NB4 (cell line): ENCODE results near the gene STK24.

ENCODE experiments used
- DNase-seq: peaks from one replicate; pipeline ENCODE4 v3.0.0; 2010; ENCODE audit warnings: low read depth
- H3K4me3 ChIP-seq: one replicate; pipeline ENCODE4 v1.5.1; 2011; ENCODE audit warnings: mild to moderate bottlenecking, low read depth, low read length, moderate library complexity
- CTCF ChIP-seq: IDR thresholded peaks from one replicate; pipeline ENCODE4 v1.5.1; 2012; ENCODE audit warnings: low read depth, low read length
- MAX ChIP-seq: IDR thresholded peaks from 2 replicates; pipeline ENCODE4 v1.6.1; 2011; ENCODE audit warnings: low read depth, low read length
- MYC ChIP-seq: IDR thresholded peaks from 2 replicates; pipeline ENCODE4 v1.6.1; 2011; ENCODE audit warnings: low read depth, low read length
- POLR2A ChIP-seq: IDR thresholded peaks from 2 replicates; pipeline ENCODE4 v1.6.1; 2011; ENCODE audit warnings: mild to moderate bottlenecking; ENCODE audit not compliant: insufficient read length; ENCODE audit errors: extremely low read depth

STK24 gene

GRCh38 chr13:98442391-98443230 lies 134.3 kb downstream of the STK24 start:
- no peak overlapping the region for H3K4me3 ChIP-seq
- TF ChIP-seq MYC: no peak
- TF ChIP-seq MAX: no peak
- no peak for DNase-seq

GRCh38 chr13:98441056-98441676 lies 135.7 kb downstream of the STK24 start:
- H3K4me3 ChIP-seq: no peak overlapping the region
- no peak for DNase-seq
- no peak for TF ChIP-seq MYC
- no peak for TF ChIP-seq MAX
- TF ChIP-seq CTCF: no peak
- no peak for TF ChIP-seq POLR2A

DNA sequence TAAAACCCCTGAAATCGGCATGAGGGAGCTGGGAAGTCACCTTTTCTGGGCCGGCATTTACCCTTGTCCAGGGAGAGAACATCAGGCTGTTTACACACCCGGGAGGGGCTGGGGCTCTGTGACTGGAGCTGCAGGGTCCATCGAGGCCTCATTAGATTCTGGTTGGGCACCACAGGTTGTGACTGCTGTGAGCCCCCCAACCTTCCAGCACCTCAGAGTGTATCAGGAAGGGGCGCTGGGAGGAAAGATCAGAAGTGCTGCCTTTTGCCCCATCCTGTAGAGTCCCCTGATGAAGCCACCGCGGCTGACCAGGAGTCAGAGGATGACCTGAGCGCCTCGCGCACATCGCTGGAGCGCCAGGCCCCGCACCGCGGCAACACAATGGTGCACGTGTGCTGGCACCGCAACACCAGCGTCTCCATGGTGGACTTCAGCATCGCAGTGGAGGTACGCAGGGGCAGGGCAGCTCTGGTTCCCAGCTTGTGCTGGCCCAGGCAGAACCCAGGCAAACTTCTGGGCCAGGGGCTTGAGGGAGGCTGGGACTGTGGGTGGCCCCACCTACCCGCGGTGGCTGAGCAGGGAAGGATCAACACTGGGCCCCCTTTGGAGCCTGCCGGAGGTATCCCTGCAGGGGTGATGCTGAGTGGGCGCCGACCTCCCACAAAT lies 136.4 kb downstream of the STK24 start:
- no peak for DNase-seq
- H3K4me3 ChIP-seq: no peak overlapping the region
- no peak for TF ChIP-seq MAX
- TF ChIP-seq POLR2A: no peak

DNA sequence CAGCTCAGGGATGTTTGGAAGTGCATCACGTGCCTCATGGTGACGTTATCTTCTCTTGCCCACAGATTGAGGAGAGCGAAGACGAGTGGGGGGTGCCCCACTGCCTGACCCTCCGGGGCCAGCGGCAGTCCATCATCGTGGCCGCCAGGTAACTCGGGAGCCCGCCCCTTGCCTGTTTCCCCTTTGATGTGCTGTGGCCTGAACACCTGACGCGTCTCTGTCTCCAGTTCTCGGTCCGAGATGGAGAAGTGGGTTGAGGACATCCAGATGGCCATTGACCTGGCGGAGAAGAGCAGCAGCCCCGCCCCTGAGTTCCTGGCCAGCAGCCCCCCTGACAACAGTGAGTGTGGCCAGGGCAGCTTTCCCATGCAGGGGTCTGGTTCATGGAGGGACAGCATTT lies 137.0 kb downstream of the STK24 start:
- no peak for DNase-seq
- H3K4me3 ChIP-seq: no peak overlapping the region
- TF ChIP-seq MYC (no peak), CTCF (no peak), MAX (no peak), POLR2A (no peak)

DNA sequence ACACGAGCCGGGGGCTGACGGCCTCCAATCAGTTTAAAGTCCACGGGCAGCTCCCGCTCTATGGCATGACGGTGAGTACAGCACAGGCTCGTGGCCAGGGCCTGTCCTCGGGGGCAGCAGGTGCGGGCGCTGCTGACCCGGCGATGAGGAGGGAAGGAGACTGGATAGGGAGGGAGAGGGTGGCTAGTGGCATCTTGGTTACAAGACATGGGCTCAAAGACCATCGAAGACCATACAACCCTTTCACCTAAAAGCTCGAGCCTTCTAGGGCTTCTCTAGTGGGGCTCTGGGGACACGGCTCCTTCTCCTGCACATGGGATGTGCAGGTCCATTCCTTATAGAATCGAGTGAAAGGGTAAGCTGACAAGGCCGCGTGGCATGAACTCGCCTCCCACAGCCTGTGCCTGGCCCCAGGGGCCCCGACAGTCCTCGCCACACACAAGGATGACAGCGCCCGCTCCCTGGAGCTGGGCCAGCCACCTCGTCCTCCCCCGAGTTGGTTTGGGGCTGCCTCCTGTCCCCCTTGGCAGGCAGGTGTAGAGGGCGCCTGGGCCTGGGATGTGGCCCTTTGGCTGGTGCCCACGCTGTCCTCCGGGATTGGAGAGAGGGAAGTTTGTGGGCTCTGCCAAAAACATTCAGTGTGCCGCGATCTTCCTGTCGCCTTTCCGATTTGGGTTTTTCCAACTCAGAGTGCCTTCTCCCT lies 137.6 kb downstream of the STK24 start:
- TF ChIP-seq MYC: no peak
- TF ChIP-seq CTCF: no peak
- no peak for TF ChIP-seq MAX
- TF ChIP-seq POLR2A: no peak
- no peak overlapping the region for H3K4me3 ChIP-seq
- DNase-seq: no peak

DNA sequence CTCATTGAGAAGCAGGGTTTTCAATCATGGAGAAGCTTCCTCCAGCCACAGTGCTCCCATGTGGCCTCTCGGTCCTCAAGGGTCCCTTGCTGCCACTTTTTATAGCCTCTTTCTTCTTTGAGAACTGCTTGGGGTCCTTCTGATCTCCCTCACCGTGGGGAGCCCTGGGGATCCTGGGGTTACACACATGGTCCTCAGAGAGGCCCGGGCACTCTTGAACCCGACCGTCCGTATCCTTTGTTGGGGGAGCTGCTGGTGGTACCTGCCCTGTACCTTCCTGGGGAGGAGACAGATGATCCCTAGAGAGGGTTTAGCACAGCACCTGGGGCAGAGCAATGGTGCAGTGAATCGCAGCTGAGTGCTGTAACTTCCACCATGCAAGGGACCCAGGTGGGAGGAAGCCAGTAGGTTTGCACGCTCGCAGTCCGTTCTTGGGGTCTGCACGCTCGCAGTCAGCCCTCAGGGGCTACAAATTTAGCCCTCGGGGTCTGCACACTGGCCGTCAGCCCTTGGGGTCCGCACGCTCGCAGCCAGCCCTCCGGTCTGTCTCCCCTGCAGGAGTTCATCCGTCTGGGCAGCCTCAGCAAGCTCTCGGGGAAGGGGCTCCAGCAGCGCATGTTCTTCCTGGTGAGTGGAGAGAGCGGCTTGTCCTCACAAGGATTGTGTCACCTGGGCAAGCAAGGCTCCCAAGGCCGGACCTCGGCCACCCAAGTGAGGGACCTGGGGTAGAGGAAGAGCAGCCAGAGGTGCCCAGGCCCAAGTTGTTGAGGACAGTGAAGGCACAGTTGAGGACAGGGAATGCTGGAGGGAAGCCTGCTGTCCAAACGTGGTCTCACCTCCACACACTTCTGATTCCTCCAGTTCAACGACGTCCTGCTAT lies 138.4 kb downstream of the STK24 start:
- H3K4me3 ChIP-seq: no peak overlapping the region
- TF ChIP-seq MYC (no peak), CTCF (no peak), MAX (no peak), POLR2A (no peak)
- no peak for DNase-seq
